Measurements from ENCODE around the gene ARHGAP42.

DNA sequence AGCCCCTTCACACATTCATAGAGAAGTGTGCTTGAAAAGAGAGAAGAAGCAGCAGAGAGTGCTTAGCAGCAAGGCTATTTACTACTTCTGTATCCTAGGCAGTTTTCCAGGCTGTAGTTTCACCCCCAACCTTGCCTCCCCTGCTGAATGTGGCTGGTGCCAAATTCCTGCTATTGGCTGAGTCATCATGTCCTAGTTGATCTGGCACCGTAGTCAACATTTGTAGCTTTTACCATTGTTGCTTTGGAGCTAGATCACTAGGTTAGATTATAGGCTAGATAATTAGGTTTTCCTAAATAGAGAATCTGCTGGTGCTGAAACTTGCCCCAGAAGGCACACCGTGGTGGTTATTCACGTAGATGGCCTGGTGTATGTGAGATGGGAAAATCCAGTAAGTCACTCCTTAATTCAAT, 32.7 kb downstream of the ARHGAP42 start:
- TF ChIP-seq, protein P1, sequence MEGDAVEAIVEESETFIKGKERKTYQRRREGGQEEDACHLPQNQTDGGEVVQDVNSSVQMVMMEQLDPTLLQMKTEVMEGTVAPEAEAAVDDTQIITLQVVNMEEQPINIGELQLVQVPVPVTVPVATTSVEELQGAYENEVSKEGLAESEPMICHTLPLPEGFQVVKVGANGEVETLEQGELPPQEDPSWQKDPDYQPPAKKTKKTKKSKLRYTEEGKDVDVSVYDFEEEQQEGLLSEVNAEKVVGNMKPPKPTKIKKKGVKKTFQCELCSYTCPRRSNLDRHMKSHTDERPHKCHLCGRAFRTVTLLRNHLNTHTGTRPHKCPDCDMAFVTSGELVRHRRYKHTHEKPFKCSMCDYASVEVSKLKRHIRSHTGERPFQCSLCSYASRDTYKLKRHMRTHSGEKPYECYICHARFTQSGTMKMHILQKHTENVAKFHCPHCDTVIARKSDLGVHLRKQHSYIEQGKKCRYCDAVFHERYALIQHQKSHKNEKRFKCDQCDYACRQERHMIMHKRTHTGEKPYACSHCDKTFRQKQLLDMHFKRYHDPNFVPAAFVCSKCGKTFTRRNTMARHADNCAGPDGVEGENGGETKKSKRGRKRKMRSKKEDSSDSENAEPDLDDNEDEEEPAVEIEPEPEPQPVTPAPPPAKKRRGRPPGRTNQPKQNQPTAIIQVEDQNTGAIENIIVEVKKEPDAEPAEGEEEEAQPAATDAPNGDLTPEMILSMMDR (IDR thresholded peaks at IDR 0.05) = no peak
- TF ChIP-seq POLR2AphosphoS5 (IDR thresholded peaks at IDR 0.05; ENCODE audit: low read depth, low read length) (no peak), SIN3A (IDR thresholded peaks at IDR 0.05; ENCODE audit: borderline replicate concordance, insufficient read depth, low read depth, low read length) (no peak)

Measured in Panc1 (cell line).